GM04504 (cell line): ENCODE measurements around the gene CAMK2B.

Source experiments
- DNase-seq: peaks from one replicate; pipeline ENCODE4 v3.0.0-alpha.2; 2012; ENCODE audit warnings: low read depth

Gene CAMK2B

DNA sequence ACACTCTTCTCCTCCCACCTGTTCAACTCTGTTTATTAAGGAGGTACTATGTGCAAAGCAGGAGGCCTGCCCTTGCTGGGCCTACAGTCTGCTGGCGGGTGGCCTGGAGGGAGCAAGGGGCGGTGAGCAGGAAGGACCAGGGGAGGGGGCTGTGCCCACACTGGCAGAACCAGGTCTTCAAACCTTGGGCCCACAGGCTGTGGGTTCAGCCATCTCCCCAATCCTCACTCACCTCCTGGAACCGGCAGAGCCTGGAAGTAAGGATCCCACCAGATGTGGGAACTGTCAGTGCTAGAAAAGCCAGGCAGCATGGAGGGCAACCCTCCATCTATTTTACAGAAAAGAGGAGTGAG lies 50.8 kb downstream of the CAMK2B start:
- no peak for DNase-seq

GRCh38 chr7:44273681-44274622 lies 51.4 kb downstream of the CAMK2B start:
- no peak for DNase-seq

GRCh38 chr7:44272981-44273380 lies 52.4 kb downstream of the CAMK2B start:
- no peak for DNase-seq

DNA sequence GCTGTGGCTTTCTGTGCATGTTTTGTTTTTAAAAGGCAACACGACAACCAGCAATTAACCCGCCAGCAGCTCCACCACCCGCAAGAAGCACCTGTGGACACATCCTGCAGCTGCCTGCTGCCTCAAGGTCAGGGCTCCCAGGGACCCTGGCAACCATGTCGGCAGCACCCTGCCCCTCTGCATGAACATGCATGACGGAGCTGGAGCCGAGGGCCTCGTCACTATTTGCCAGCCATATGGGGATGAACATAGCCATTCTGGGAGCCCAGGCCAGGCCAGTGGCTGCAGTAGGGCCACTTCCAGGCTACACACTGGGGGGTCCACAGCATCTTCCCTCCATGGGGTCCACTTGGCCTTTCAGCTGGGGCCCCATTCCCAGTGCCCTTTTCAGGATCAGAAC lies 52.9 kb downstream of the CAMK2B start:
- DNase-seq, result no peak

DNA sequence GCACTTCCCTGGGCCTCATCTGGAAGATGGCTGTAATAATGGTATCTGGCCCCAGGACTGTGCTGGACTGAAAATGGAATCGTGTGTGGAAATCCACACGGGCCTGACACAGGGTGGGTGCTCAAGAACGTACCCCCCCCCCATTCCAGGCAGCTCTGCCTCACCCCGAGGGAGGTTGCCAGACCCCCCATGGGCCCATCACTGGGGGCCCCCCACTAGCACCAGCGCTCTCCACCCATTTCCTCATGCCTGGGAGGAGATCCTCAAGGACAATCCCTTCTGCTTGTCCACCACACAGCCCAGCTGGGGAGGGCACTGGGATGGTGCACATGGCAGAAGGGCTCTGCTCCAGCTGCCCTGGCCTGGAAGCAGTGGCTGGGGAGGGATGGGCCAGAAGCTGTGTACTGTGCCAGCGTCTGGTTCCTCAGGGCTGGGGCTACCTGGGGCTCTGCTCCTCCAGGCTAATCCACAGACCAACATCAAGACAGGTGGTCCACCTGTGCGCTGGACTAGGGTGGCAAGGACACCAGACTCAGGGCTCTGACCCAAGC lies 55.4 kb downstream of the CAMK2B start:
- no peak for DNase-seq

DNA sequence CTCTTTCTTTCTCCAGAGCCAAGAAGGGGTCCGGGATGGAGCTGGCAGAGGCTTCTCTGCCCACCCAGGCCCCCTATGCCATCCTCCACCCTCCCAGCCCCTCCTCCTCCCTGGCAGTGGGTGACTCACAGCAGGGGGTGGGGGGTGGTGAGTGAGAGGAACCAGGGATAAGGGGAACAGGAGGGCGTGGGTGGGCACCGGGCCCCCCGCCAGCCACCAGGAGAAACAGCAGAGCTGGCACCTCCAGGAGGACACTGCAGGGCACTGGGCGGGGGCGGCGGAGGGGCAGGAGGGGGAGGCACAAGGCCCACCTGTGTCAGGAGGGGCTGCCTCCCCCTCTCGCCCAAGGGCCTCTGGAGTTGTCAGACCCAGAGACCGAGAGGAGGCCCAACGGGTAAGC lies 56.0 kb downstream of the CAMK2B start:
- no peak for DNase-seq

DNA sequence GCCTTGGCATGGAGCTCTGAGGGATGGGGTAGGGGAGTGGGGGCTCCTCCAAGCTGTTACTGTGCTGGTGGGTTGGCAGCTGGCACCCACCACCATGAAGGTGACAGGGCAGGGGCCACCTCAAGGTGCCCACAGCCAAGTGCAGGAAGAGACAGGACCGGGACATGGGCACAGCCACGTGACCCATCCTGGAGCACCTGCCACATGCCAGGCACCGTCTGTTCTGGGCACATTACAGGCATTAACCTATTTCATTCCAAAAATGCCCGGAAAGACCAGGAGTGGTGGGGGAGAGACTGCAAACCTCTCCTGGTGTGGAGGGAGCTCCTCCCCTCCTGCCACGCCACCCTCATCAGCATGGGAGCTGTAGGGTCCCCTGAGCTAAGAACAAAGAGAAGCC lies 56.7 kb downstream of the CAMK2B start:
- no peak for DNase-seq

DNA sequence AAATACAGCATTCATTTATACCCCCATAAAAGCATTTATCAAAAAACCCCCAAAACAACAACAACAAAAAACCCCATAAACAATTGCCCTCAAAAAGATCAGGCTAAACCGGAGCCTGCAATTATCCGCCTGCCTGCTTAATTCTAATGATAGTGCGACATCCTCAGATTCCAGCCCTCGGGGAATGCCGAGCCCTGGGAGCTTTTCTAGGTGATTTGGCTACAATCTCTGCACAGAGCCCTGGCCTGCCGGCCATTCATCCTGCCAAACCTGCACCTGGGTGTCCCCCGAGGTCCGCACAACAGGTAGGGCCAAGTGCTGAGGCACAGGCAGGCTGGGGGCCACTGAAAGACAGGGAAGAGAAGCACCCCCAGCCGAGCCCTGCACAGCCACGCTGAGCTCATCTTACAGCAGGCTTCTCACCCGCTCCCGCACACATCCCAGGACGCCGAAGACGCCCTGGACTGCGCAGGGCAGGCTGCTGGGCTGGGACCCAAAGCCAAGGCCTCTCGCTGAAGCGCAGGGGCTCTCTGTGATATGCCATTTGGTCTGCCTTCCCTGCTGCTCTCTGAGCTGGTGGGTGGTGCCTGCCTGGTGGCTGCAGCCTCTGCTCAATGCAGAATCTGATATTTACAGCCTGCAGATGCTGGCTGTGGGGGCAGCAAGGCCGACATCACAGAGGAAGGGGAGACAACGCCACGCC lies 57.5 kb downstream of the CAMK2B start:
- no peak for DNase-seq

GRCh38 chr7:44267178-44267577 lies 58.2 kb downstream of the CAMK2B start:
- DNase-seq, result no peak

DNA sequence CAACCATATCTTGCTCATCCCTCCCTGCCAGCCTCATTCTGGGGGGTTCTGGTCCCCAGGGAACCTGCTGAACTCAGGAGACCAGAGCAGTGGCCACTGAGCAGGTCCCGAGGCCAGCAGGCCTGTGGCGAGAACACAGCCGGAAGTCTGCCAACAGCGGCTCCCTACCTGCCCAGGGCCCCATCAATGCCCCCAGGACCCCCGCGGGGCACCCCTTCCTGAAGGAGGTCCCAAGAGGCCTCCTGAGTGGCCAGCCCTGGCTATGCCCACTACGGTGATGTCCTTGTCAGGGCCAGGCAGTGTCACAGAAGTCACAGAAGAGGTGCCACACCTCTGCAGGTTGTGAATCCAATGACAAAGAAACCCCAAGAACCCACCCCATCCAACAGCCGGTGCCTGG lies 58.9 kb downstream of the CAMK2B start:
- DNase-seq, result no peak

- no peak for DNase-seq
Measured at GRCh38 chr7:44265728-44266127, 59.7 kb downstream of the CAMK2B start.

GRCh38 chr7:44264221-44264931 lies 61.0 kb downstream of the CAMK2B start:
- no peak for DNase-seq

DNA sequence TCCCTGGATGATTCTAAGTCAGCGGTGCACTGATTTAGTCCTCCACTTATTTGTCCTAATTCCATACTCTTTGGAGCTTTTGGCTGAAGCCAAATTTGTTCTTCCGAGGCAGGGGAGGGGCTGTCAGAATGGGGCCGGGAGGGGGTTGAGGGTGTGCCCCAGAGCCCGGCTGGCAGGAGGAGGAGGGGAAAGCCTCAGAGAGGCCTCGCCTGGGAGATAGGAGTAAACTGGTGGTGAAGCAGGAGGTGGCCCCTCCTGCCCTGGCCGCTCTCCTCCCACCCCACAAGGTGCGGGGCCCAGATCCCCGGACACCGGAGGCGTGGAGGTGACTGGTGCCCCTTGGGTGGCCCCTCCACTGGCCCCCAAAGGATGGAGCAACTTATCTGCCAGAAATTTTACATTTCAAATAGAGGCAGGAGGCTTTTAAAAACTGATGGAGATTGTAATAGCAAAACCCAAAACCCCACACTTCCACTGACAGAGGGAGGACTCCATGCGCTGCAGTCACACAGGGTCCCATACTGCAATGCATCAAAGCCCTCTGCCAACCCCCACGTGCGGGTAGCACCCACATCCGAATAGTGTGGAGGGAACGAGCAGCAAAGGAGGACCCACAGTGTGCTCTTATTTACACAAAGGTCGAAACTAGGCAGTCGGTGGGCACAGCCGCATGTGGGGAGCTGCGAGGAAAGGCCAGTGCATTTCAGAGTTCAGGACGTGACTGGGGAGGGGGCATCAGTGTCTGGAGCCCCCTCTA lies 61.9 kb downstream of the CAMK2B start:
- no peak for DNase-seq

DNA sequence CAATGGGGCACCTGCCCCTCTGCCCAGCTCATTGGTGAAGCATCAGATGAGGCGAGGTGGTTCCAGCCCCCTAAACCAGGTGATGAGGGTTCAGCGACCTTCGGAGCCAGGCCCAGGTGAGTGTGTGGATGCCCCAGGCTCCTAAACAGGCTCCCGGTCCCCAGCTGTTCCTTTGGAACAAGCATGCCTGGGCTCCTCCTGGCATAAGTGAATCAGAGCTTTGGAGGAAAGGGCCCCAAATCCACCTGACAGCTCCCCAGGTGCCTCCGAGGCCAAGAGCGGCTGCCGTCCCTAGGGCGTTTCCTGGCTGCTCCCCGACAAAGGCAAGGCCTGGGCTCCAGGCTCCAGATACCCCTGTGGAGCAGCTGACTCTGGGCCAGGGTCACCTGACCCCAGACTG lies 63.4 kb downstream of the CAMK2B start:
- no peak for DNase-seq

GRCh38 chr7:44261240-44261639 lies 64.2 kb downstream of the CAMK2B start:
- no peak for DNase-seq

DNA sequence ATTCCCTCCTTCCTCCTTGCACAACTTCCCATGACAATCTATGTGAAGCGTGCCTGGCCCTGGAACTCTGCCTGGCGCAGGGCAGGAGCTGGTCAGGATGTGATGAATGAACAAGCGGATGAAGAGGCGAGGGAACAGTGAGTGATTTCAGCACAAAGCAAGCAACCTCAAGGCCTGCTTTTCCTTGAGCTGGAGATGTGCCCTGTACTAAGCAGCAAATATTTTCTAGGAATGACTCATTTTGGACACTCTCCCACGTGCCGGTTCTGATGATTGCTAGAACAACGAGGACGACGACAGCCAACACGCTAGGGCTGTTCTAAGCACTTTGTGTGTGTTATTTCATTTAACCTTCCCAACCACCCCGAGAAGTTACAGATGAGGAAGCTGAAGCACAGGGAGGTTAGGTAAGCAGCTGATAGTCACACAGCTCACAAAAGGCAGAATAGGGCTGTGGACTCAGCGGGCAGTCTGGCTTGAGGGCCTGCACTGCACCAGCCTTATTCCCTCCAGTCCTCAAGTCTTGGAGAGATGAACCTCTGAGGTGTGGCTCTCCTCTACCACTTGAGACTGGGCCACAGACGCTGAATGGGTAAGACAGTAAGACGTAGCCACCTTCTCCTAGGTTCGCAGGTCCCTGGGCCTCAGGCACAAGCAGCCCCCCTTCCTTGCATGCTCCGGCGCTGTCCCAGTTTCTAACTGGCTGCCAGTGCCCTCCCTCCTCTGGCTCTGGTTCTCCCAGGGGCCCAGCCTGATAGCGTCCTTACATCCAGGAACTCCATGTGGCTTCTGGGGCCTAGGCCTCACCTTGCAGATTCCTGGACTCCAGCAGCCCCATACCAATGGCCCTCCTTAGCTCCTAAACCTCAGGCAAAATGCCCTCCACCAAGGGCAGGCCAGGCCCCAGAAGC lies 65.6 kb downstream of the CAMK2B start:
- peak; percentile 96 for DNase-seq

DNA sequence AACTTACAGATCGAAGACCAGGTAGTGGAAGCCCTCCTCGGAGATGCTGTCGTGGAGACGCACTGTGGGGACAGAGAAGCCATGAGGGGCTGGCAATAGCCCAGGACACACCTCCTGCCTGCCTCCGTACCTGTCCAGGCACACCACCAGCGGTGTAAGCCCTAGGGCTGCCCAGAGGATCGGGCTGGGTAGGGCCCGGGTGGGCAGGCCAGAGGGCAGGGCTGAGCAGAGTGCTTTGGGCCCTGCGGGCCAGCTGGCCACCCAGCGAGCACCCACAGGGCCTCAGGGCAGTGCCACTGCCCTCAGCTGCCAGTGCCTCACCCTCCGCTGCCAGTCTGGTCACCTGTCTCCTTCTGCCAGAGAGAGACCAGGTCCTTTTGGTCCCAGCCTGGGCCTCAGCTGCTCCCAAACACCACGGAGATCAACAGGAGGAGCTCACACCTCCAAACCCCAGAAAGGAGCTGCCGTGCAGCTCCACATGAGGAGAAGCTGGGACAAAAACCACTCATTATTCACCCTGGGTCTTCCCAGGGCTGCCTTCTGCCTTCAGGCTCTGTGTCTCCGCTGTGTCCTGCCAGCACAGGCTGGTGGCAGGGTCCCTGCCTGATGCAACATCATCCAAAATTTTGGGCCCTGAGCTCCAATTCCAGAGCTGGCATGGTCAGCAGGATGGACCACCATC lies 66.4 kb downstream of the CAMK2B start:
- no peak for DNase-seq

DNA sequence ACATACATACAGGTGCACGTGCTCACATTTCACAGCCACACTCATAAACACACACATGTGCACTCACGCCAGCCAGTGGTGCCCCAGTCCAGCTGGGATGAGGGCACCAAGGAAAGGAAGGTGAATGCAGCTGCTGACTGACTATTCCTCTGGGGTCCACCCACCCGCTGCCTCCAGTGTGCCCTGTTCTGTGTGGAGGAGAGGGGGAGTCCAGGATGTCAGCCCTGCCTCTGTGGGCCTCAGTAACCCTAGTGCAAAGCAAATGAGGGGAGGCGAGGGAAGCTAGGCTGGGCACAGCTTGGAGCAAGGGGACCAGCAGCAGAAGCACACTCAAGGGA lies 67.0 kb downstream of the CAMK2B start:
- DNase-seq, result no peak

DNA sequence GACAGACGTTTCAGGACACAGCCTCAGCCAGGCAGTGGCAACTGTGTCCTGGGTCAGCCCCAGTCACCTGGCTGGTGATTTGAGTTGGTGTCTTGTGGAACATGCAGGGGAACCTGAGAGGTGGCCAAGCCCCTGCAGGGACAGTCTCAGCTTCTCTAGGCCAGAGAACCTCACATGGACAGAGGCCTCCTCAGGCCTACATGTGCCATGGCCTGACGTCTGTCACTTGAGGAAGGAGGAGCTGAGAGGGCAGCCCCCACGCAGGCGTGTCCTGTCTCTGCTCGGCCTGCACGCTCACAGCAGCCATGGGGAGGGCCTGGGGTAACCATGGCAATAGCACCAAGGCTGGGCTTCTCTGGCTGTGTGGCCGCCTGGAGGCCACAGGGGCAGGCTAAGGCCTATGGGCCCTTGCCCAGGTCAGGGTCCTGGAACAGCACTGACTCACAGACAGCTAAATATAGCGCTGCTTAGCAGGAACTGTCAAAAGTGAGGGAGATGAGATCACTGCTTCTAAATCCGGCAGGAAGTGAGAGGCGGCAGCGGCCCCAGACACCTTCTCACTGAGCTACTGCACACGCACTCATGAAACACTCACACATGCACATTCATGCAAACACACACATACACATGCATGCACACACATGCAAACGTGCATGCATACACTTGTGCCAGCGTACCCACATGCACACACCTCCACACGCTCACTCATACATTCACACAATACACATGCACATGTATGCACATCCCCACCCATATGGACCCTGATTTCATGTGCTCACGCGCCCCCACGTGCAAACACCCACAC lies 67.6 kb downstream of the CAMK2B start:
- peak; percentile 76 for DNase-seq
